NCI-H1105 (cell line): ENCODE data around the gene SLC9A2.
A peak's percentile ranks its signal among the peaks of the same experiment; 100 is the strongest.

Experiments used
- DNase-seq: peaks from one replicate; lab custom pipeline; 2025; lab: John Stamatoyannopoulos, UW

The SLC9A2 gene

DNA sequence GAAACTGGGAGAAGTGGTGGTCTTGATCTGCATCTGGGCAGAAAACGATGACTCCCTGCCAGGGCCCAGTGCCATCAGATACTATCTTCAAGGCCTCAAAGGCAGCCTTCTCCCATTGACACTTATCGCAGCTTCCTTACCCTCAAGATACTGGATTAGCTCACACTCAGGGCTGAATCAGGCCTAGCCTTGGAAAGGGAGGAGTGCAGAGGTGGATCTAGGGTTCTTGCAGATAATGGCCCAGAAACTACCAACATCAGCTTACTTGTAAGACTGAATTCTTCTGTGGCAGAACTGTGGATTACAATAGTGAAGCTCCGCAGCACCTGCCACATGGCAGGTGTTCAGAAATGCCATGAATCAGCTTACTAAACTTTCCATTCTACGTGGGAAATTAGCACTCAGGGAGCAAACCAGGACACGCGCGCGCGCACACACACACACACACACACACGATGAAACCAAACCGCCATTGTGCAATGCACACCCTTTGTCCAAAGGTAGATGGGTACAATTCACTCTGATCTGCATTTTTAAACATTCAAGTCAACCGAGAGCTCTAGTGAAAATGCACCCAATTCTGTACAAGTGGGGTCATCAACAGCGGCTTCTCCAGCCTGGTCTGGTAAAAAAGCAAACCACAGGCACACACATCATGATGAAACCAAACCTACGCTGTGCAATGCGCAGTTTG lies 116.2 kb downstream of the SLC9A2 start:
- no peak for DNase-seq

DNA sequence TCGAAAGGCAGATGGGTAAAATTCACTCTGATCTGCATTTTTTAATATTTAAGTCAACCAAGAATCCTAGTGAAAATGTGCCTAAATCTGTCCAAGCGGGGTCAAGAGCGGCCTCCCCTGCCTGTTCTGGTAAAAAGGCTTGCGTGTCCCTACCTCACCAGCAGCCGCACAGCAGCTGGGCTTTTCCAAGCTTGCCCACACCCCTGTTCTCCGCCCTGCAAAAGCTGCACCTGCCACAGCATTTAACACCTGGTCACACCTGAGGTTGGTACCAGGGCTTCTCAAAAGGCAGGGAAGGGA lies 116.7 kb downstream of the SLC9A2 start:
- no peak for DNase-seq

DNA sequence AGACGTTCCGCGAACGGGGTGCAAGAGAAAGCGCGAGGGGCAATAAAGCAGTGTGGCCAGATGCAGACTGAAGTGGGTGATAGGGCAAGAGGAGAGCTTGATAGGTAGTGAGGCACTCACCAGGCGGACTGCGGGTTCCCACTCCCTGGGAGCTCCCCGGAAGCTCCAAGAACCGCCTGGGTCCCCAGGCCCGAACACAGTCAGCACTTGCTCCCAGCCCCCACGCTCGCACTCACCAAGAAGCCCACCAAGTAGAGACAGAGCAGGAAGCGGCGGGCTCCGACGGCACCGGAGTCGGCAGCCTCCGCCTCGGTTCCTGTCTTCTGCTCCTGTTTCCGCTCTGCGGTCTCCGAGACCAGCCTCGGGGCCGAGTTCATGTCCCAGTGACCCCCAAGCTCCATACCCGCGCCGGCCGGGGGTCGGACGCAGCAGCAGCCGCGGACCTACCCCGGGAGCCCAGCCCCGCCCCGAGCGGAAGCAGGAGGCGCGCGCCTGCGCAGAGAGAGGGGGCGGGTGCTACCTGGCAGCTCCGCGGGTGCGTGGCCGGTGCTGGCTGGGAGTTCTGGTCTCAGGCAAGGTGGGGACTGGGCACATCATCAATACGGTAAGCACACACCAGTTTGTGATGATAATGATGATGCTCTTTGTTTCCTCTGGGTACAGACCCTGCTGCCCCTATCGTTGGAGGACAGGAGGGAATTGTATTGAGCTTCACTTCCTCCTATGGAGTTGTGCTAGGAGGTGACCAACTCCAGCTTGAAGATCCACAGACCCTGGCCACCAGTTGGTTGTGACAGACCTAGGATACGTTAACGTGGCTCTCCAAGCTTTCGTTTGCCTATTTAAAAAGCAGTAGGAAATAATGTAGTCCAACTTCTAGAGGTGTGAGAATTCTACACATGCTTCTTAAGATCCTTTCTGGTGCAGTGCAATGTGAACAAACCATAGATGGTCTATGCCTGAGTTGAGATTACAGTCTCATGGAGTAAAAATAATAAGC lies 117.4 kb downstream of the SLC9A2 start:
- DNase-seq, result peak; percentile 48

- DNase-seq, result no peak
These were observed 118.1 kb downstream of the SLC9A2 start for GRCh38 chr2:102737431-102737830.

DNA sequence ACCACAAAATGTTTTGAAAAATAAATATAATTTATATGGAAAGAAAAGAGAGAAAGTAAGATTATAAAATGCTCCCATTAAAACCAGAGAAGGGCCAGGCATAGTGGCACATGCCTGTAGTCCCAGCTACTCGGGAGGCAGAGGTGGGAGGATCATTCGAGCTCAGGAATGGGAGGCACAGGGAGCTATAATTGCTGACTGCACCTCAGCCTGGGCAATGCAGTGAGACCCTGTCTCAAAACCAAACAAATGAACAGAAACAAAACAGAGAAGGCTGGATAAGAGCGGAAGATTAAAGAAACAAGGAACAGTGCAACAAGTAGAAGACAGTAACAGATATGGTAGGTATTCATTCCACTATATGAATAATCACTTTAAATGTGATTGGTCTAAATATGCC lies 123.9 kb downstream of the SLC9A2 start:
- DNase-seq, result no peak

DNA sequence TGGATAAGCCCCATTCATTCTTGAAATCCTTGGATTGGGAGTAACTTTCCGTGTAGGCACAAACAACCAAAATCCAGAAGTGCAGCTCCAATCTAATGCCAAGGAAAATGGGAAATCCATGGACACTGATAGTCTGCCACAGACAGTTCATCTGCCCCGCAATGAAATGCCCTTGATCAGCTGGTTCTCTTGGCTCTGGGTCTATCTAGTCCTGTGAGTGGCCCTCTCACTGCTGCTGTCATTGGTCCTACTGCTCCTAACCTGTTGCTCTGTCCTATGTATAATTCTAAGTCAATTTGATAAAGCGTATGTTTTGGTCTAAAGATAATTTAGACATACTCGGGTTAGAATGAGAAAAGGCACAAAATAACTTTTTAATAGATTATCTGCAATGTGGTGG lies 128.8 kb downstream of the SLC9A2 start:
- no peak for DNase-seq

DNA sequence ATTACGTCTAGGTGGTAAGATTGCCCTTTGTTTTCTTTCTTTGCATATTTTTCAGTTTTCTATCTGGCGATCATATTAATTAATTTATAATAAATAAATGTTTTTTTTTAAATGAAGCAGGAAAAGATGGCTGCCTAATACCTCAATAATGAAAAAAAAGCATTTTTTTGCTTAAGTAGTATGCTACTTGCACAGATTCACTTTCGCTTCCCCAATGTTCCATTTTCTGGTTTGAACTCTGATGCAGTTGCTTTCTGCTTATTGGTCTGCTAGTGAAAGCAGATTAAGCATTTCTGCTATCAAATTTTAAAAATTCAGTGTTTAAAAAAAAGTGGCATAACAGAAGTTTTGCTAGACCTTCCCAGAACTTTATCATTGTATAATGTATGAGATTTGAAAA lies 130.6 kb downstream of the SLC9A2 start:
- DNase-seq, result no peak

DNA sequence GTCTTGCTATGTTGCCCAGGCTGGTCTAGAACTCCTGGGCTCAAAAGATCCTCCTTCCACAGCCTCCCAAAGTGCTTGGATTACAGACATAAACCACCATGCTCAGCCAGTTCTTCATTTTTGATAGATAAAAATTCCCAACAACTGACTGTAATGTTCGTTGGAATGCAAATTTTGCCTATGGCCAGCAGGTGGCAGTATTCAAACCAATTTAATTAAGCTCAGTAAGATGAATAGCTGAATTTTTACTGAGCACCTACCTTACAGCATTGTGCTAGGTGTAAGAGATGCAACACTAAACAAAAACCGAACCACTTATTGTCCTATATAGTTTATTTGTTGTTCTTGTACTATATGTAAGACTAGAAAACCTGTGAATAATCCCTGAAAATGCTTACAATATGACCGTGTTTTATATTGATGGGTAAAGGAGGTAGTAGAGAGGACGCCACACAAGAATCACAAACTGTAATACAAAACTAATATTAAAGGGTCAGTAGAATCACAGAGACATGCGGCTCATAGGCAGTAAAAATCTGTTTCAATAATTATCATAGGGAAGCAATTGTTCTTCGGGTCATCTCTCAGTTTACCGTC lies 134.3 kb downstream of the SLC9A2 start:
- DNase-seq, result peak; percentile 24

- no peak for DNase-seq
These were observed 135.2 kb downstream of the SLC9A2 start for GRCh38 chr2:102754456-102755145.

GRCh38 chr2:102755284-102755683 lies 135.9 kb downstream of the SLC9A2 start:
- no peak for DNase-seq

GRCh38 chr2:102758439-102758838 lies 139.1 kb downstream of the SLC9A2 start:
- DNase-seq, result no peak
